ENCODE results near the gene KRTAP2-3. TPM values are rescaled to one million over a fixed set of nuclear protein-coding genes. Genes with fewer than 3 reads are reported as not detected.

The KRTAP2-3 gene
- total RNA-seq, 1 donor from 2014 or later: 0.69 TPM

DNA sequence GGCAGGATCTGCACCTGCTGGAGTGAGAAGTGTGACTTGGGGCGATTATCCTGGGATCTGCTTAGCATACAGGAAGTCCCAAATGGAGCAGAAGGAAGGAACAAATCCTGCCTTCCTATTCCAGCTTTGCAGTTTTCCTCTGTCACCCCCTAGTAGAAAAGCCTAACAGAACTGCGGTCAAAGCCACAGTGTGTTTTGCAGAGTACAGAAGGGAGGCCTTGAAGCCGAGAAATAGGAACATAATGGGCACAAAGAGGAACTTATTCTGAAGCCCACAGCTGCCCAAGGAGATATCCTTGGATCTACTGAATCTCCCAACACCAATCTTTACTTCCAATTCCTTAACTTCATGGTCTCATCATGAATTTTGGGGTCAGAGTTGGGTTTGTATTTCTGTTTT, 41.4 kb downstream of the KRTAP2-3 start:
- Mint-ChIP-seq H3K9me3 (peaks cover 28% of the 10 kb centered on the region), H3K27me3 (ENCODE audit: low read depth) (no peaks in the 10 kb centered on the region), H3K27ac (no peak overlapping the region), H3K4me3 (no peak overlapping the region), H3K4me1 (peaks cover 8% of the 10 kb centered on the region), H3K36me3 (no peaks in the 10 kb centered on the region)
- DNase-seq (ENCODE audit: low spot score in 2 of 2, unreplicated experiment in 2 of 2): no peak
- no peak for TF ChIP-seq CTCF (IDR thresholded peaks at IDR 0.05; ENCODE audit: unreplicated experiment)

DNA sequence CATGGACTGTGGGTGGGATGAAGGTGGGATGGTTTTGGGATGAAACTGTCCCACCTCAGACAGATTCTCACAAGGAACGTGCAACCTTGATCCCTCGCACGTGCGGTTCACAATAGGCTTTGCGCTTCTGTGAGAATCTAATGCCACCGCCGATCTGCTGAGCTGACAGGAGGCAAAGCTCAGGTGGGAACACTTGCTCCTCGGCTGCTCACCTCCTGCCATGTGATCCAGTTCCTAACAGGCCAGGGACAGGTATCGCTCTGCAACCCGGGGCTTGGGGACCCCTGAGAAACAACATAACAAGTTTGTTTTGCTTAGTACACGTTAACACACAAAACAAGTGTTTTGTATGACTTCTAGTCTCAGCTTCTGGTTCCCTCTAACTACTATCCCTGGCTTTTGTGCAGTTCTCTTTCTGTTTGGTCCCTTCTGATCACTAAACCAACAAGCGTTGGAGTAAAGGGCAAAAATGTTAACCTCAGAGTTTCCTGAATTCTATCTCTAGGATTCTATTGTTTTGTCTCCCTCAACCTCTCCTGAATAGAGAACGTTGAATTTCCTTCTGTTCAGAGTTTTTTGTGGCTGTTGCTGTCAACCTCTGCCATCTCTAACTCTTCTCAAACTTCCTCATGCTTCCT, 43.2 kb downstream of the KRTAP2-3 start:
- DNase-seq (ENCODE audit: low spot score in 2 of 2, unreplicated experiment in 2 of 2): no peak
- TF ChIP-seq CTCF (IDR thresholded peaks at IDR 0.05; ENCODE audit: unreplicated experiment): no peak
- Mint-ChIP-seq H3K4me3 (no peak overlapping the region), H3K4me1 (peaks cover 14% of the 10 kb centered on the region), H3K9me3 (peaks cover 13% of the 10 kb centered on the region), H3K27me3 (ENCODE audit: low read depth) (no peaks in the 10 kb centered on the region), H3K27ac (no peak overlapping the region), H3K36me3 (no peaks in the 10 kb centered on the region)

DNA sequence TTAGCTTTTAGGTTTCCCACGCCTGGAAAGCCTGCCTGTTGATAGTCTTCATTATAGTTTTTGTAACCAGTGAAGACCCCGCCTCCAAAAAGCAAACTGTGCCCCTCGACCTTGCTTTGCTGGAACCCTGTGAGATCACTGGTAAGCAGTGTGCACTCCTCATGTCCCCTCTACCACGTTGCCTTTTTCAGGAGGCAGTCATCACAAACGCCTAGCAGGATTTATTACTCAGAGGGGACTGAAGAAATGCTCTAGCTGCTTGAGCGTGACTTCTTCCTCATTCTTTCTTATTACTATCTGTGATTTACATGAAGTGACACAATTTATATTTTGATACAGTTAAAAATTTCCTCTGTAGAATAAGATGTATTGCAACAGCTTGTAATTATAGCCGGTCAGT, 44.5 kb downstream of the KRTAP2-3 start:
- peaks cover 14% of the 10 kb centered on the region for H3K4me1 Mint-ChIP-seq
- H3K27me3 Mint-ChIP-seq (ENCODE audit: low read depth): no peaks in the 10 kb centered on the region
- DNase-seq (ENCODE audit: low spot score in 2 of 2, unreplicated experiment in 2 of 2): no peak
- no peak for TF ChIP-seq CTCF (IDR thresholded peaks at IDR 0.05; ENCODE audit: unreplicated experiment)
- H3K4me3 Mint-ChIP-seq: no peak overlapping the region
- H3K27ac Mint-ChIP-seq: no peak overlapping the region
- H3K36me3 Mint-ChIP-seq: no peaks in the 10 kb centered on the region
- H3K9me3 Mint-ChIP-seq: peaks cover 6% of the 10 kb centered on the region

DNA sequence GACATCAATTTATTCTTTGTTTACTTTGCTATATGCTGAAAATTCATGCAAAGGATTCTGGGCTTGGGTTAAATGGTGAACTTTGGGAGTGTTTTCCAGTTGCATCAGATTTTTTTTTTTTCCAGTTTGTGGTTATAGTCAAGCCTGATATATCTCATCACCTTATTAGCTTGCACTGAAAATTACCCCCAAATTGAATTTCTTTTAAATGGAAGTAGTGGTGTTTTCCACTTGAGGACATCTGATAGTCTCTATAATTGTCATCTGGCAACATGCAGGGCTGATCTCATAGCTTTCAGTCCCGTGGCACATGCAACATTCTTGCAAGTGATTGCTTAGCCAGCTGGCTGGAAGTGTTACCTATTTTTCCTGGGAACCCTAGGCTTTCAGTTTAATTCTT, 46.3 kb downstream of the KRTAP2-3 start:
- H3K27ac Mint-ChIP-seq: no peak overlapping the region
- no peak overlapping the region for H3K4me3 Mint-ChIP-seq
- TF ChIP-seq CTCF (IDR thresholded peaks at IDR 0.05; ENCODE audit: unreplicated experiment): no peak

GRCh38 chr17:41013181-41013580, 46.7 kb downstream of the KRTAP2-3 start:
- TF ChIP-seq CTCF (IDR thresholded peaks at IDR 0.05; ENCODE audit: unreplicated experiment): no peak
- H3K36me3 Mint-ChIP-seq: no peaks in the 10 kb centered on the region
- no peaks in the 10 kb centered on the region for H3K27me3 Mint-ChIP-seq (ENCODE audit: low read depth)
- peaks cover 6% of the 10 kb centered on the region for H3K9me3 Mint-ChIP-seq
- no peak for DNase-seq (ENCODE audit: low spot score in 2 of 2, unreplicated experiment in 2 of 2)
- peaks cover 33% of the 10 kb centered on the region for H3K4me1 Mint-ChIP-seq
- H3K4me3 Mint-ChIP-seq: no peak overlapping the region
- H3K27ac Mint-ChIP-seq: no peak overlapping the region

More for the DNA sequence above, 46.3 kb downstream of the KRTAP2-3 start:
- Mint-ChIP-seq H3K4me1 (peaks cover 30% of the 10 kb centered on the region), H3K36me3 (no peaks in the 10 kb centered on the region), H3K27me3 (ENCODE audit: low read depth) (no peaks in the 10 kb centered on the region), H3K9me3 (peaks cover 6% of the 10 kb centered on the region)
- no peak for DNase-seq (ENCODE audit: low spot score in 2 of 2, unreplicated experiment in 2 of 2)

All from mesothelial cell of epicardium (in vitro differentiated cells).